Transverse colon (tissue), 4 donors: ENCODE measurements around the gene ST3GAL2.

ENCODE experiments used
- EP300 ChIP-seq: sonication (generic); formaldehyde crosslinking; IDR thresholded peaks from one replicate; pipeline ENCODE4 v1.6.1; 2017; ENCODE audit warnings: antibody characterized with exemption, low read depth
- POLR2A ChIP-seq: fragments of 450-650 bp; IDR thresholded peaks from one replicate; pipeline ENCODE4 v1.6.1; 2016; ENCODE audit warnings: antibody characterized with exemption, mild to moderate bottlenecking, moderate library complexity
- POLR2AphosphoS5 ChIP-seq, 3 donors: sonication (generic); formaldehyde crosslinking; IDR thresholded peaks; one replicate each; pipeline ENCODE4 v1.6.1; 2016; ENCODE audit warnings: antibody characterized with exemption in 3 of 3
- TF ChIP-seq, protein P1 (sequence below), 5 experiments: fragments of 200-600 bp in 3 of 5; fragments of 450-650 bp in 2 of 5; sonication (generic) in 3 of 5; IDR thresholded peaks; 1 replicate in 2 of 5; 2 replicates in 3 of 5; pipeline ENCODE4 v1.5.1; 2016 to 2017; ENCODE audit warnings: antibody characterized with exemption in 5 of 5, inconsistent platforms in 3 of 5, mild to moderate bottlenecking in 2 of 5, moderate library complexity in 1 of 5

DNA sequence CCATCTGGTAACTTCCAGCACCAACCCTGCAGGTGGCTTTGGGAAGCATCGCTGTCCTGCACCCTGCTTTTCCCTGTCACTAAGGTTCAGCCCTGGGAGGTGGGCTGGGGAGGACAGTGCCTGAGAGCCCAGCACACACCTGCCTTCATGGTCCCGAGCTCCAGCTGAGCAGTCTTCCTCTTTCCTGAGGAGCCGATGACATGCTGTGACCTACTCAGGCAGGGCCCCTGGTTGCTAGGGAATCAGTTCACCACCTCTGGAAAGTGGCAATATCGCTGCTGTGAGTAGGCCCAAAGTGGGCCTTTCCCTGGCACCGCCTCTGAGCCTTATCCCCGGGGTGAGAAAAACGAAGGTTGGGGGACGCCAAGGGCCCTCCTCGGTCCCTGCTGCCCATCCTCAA is 17.9 kb downstream of the ST3GAL2 start:
- TF ChIP-seq POLR2A (no peak), POLR2AphosphoS5 (IDR thresholded peaks at IDR 0.05) (no peak), EP300 (no peak)
- TF ChIP-seq, protein P1, sequence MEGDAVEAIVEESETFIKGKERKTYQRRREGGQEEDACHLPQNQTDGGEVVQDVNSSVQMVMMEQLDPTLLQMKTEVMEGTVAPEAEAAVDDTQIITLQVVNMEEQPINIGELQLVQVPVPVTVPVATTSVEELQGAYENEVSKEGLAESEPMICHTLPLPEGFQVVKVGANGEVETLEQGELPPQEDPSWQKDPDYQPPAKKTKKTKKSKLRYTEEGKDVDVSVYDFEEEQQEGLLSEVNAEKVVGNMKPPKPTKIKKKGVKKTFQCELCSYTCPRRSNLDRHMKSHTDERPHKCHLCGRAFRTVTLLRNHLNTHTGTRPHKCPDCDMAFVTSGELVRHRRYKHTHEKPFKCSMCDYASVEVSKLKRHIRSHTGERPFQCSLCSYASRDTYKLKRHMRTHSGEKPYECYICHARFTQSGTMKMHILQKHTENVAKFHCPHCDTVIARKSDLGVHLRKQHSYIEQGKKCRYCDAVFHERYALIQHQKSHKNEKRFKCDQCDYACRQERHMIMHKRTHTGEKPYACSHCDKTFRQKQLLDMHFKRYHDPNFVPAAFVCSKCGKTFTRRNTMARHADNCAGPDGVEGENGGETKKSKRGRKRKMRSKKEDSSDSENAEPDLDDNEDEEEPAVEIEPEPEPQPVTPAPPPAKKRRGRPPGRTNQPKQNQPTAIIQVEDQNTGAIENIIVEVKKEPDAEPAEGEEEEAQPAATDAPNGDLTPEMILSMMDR (IDR thresholded peaks at IDR 0.05), result no peak
